Inferior parietal cortex (tissue), 1 donor: Measurements from ENCODE around the gene OLIG1.

Experiments
- DNase-seq: peaks from one replicate; pipeline ENCODE4 v3.0.0-alpha.2; 2016; ENCODE audit errors: extremely low spot score

Gene OLIG1

GRCh38 chr21:33063375-33063883 lies 6.5 kb upstream of the OLIG1 start:
- no peak for DNase-seq

- no peak for DNase-seq
These were observed 5.9 kb upstream of the OLIG1 start for GRCh38 chr21:33063907-33064622.

- DNase-seq = peak; percentile 48
These were observed 5.1 kb upstream of the OLIG1 start for GRCh38 chr21:33064623-33065390.

GRCh38 chr21:33067043-33067442 lies 2.9 kb upstream of the OLIG1 start:
- no peak for DNase-seq

- no peak for DNase-seq
These were observed 2.5 kb upstream of the OLIG1 start for GRCh38 chr21:33067457-33067856.

GRCh38 chr21:33069243-33069642 lies 698 bp upstream of the OLIG1 start:
- DNase-seq = no peak

GRCh38 chr21:33069645-33069993 lies 322 bp upstream of the OLIG1 start:
- no peak for DNase-seq

GRCh38 chr21:33070744-33070997 lies 730 bp downstream of the OLIG1 start:
- no peak for DNase-seq

- no peak for DNase-seq
These were observed 1.2 kb downstream of the OLIG1 start for GRCh38 chr21:33070998-33071769.

GRCh38 chr21:33071770-33072306 lies 1.9 kb downstream of the OLIG1 start:
- no peak for DNase-seq

- no peak for DNase-seq
These were observed 3.7 kb downstream of the OLIG1 start for GRCh38 chr21:33073636-33074035.

- no peak for DNase-seq
These were observed 5.2 kb downstream of the OLIG1 start for GRCh38 chr21:33075128-33075527.

- DNase-seq = no peak
These were observed 5.8 kb downstream of the OLIG1 start for GRCh38 chr21:33075596-33076195.

- DNase-seq = no peak
These were observed 6.8 kb downstream of the OLIG1 start for GRCh38 chr21:33076600-33077329.

- DNase-seq = peak; percentile 83
These were observed 9.1 kb downstream of the OLIG1 start for GRCh38 chr21:33078907-33079582.

GRCh38 chr21:33080376-33080775 lies 10.4 kb downstream of the OLIG1 start:
- no peak for DNase-seq

GRCh38 chr21:33080776-33081175 lies 10.8 kb downstream of the OLIG1 start:
- no peak for DNase-seq

- no peak for DNase-seq
These were observed 18.4 kb downstream of the OLIG1 start for GRCh38 chr21:33088384-33088783.

GRCh38 chr21:33089395-33090119 lies 19.6 kb downstream of the OLIG1 start:
- DNase-seq = no peak

GRCh38 chr21:33096426-33096825 lies 26.5 kb downstream of the OLIG1 start:
- DNase-seq = no peak
